Erythroblast (primary cell): ENCODE results near the gene PYHIN1.

ENCODE experiments used
- DNase-seq, 2 experiments: peaks; one replicate each; lab custom pipeline; 2025; lab: John Stamatoyannopoulos, UW
- GATA1 ChIP-seq: IDR thresholded peaks from 2 replicates; pipeline ENCODE4 v1.6.1; 2011; ENCODE audit warnings: low read depth, mild to moderate bottlenecking, control low read depth, low read length, moderate library complexity
- POLR2A ChIP-seq: IDR thresholded peaks from 2 replicates; pipeline ENCODE4 v1.6.1; 2011; ENCODE audit warnings: mild to moderate bottlenecking, low read length

Gene PYHIN1

DNA sequence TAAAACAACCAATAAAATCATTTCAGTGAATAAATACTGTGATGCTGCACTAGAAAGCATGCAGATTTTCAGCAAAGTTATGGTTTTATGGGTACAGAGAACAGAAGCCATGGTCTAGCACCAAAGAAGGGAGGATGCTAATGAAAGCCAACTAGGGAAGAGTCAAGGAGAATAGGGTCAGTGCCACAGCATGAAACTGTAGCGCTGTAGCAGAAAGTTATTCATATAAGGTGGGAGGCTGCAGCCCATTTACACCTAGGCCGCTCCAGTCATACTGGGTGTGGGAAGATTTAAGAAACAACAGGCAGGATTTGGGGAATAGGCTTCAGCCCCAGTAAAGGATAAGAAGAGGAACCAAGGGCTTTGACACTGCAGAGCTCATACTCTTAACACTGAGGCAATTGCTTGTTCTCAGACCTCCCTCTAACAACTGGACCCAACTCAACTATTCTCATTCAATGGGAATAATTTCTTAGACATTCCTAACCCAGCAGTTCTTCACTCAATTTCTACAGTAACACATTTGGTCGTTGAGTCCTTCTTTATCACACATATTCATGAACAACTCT, 82.7 kb downstream of the PYHIN1 start:
- TF ChIP-seq POLR2A (no peak), GATA1 (no peak)
- no peak for DNase-seq

DNA sequence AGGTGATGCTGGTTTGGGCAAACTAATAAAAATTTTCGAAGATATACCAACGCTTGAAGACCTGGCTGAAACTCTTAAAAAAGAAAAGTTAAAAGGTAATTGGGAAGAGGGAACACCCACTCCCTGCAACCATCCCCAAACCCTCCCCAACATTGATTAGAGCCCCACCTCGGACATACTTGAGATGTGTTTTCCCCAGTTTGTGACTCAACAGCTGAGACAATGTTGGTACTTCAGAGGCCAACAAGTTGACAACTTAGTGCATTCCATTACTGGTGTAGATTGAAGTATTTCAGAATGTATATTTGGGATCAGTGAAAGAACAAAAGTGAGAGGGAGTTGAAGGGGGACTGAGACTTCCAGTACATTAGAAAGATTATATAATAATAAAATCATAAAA, 83.5 kb downstream of the PYHIN1 start:
- DNase-seq, result no peak
- TF ChIP-seq GATA1 (no peak), POLR2A (no peak)

DNA sequence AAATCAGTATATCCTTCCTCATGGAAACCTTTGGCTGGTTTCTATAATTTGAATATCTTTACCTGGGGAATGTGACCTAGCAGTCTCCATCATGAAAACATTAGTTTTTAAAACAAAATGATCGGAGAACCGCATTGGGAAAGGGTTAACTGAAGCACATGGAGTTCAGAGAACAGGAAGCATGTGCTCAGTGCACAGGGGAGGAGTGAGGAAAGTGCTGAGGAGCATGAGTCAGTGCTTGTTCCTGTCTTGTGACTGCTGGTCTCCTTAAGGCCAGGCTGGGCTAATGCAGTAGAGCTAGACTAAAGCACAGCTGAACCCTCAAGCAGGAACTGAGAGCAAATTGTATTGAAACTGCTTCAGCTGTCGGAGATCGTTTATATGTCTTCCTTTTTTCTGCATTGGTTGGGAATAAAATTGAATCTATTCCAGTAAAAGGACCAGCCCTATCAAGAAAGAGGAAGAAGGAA, 84.1 kb downstream of the PYHIN1 start:
- DNase-seq, result peak in 1 of 2 experiments; percentile 29
- TF ChIP-seq POLR2A (no peak), GATA1 (no peak)

DNA sequence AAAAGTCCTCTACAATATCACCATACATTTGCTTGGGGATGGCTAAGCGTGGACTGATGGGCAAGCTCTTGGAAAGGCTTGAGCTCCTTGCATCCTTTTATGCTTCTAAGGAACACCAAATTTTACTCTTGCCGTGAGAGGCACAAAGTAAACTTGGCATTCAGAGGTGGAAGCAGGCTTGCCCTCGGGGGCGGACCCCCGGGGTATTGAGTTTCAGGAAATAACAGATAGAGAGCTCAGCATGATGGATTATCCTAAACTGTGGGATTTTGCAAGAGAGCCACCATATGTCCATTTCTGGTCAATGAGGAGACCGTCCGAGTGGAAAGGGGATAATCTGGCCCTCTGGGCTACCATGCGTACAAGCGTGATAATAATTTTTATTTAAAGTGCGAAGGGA, 92.4 kb downstream of the PYHIN1 start:
- no peak for DNase-seq
- TF ChIP-seq GATA1 (no peak), POLR2A (no peak)

DNA sequence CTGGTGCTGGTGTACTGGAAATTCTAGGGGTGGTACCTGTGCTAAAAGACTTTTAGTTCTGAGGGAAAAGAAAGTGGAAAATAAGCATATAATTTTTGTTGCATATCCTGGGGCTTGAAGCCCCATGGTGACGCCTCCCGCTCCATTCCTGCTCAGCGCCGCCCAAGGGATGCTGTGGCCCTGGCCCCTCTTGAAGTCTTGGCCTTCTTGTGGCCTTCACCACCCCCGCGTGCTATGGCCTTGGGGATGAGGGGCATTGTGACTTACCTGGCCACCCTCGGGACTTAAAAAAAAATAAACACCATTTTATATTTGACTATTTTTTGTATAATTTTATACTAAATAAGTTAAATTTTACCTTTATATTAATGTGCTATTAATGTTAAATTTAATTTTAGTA, 93.7 kb downstream of the PYHIN1 start:
- TF ChIP-seq GATA1 (no peak), POLR2A (no peak)
- DNase-seq, result no peak
